HK-2 (cell line): ENCODE measurements around the gene PRPF38A.
"Not testable (repeated sequence)": the region's sequence is repeated elsewhere in the genome, so short reads cannot be mapped to it uniquely, and the experiment has no call there.

ENCODE experiments used
- DNase-seq: peaks from one replicate; pipeline ENCODE4 v3.0.0-alpha.2; 2018; ENCODE audit not compliant: unreplicated experiment

PRPF38A gene

DNA sequence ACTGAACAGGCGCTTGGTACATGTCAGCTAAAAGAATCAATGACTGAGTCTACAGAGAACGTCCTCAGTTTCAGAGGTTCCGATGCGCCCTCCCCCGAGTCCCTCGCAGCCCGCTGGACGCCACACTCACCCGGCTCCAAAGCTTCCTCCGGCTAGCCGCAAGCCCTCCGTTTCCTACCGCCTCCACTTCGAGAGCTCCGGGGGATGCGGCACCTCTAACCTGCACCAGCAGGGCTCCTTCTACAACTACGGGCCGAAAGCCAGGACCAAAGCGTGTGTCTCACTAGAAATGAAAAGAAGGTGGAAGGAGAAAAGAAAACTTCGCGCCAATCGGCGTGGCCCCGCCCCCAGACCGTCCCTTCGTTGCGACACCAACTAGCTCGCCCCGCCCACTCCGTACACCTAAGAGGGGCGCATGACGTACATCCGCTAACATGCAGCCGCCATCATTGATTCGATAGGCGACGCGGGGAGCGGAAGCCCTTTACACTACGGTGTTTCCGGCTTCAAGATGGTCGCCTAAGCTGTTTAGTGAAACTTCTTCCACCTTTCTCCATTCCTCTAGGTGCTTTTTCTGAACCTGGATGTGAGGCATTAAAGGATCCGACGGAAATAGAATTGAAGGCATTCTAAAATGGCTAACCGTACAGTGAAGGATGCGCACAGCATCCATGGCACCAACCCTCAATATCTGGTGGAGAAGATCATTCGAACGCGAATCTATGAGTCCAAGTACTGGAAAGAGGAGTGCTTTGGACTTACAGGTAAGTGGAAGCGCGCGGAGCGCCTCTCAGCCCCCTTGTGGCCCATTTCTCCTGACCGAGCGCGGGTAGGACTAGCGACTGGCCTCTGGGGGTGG, at the start of gene PRPF38A, which contains the start of gene ORC1:
Gene PRPF38A, plus strand, starts transcription at position 487 of the 859 bp plus-strand sequence. Its CDS starts 148 bp downstream, at position 635.
Gene ORC1, minus strand, starts transcription at position 308 of the 859 bp plus-strand sequence. CDS start 2,200 bp downstream, outside the sequence.
- peak; percentile 95 for DNase-seq

DNA sequence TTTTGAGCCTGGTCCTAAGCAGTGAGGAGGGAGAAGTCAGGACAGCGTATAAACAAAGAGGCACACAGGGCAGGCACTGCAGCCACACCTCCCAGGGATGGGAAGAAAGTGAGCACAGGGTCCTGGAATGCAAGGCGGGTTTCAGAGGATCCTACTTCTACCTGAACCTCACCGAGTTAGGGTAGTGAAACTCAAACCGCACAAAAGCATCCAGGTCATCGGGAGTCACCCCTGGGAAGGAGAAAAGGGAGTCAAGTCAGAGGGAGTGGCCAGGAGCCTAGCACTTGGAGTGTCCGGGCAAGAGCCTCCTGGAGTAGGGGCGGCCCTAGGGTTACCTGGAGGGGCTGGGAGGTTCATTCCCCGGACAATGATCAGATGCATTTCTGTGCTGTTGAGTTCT, 49.0 kb upstream of the PRPF38A start:
- DNase-seq: no peak

GRCh38 chr1:52355847-52356505, 48.4 kb upstream of the PRPF38A start:
- no peak for DNase-seq

DNA sequence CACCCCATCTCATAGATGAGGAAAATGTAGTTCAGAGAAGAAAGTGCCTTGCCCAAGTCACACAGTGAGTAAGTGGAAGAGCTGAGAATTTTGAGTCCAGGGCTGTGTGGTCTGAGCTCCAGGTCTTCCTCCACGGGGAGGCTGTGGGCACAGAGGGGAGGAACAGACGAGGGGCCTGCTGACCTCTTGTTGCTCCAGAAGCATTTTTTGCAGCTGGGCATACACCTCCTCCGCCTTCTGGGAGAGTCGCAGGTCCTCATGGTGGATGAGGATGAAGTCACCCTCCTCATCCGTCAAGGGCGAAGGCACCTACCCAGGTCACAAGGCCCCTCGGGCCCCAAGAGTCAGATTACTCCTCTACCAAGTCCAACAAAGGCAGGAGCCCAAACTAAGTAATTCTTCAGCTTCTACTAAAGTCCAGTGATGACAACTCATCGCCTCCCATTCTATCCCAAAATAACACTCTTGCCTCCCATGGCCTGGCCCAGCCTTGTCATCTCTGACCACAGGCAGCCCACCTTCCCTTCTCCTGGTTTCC, 47.5 kb upstream of the PRPF38A start:
- no peak for DNase-seq

DNA sequence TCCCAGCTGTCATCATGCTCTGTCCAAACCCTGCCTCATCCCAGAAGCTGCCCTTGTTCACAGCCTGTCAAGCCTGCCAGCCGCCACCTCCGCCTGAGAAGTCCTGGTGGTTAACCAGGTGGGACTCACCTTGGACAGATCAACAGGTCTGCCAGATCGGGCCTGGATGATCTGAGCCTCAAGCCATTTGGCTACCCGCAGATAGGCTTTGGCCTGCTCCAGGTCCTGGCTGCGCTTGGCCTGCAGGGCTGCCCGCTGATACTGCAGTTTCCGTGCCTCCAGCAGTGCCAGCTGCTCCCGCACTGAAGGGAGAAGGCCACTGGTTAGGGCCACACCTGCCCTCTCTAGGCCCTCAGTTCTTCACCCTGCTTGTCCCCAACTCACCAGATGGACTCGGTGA, 47.0 kb upstream of the PRPF38A start:
- DNase-seq: no peak

DNA sequence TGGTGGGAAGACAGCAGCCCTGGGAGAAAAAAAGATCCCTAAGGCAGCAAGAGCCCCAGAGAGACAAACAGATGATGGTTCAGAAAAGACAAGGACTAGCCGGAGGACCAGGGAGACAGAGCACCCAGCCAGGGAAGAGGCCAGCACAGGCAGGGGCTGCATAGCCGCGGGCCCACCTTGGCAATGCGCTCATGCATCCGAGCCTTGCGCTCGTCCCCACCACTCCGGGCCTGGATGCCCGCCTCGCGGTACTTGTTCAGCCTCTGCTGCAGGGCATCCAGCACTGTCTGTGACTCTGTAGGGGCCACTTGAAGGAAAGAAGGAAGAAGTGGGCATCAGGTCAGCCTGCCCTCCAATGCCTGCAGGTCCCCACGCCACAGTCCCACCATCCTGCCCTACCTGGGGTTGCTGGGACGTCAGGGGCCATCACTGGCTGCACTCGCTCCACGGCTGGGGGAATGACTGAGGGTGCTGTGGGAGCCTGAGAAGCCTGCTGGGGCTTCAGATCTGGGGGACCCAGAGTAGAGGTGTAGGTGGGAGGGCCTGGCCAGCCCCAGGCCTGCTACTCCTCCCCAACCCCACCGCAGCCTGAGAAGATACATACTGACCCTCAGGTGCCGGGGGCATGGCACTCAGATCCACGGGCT, 45.4 kb upstream of the PRPF38A start:
- DNase-seq: no peak

DNA sequence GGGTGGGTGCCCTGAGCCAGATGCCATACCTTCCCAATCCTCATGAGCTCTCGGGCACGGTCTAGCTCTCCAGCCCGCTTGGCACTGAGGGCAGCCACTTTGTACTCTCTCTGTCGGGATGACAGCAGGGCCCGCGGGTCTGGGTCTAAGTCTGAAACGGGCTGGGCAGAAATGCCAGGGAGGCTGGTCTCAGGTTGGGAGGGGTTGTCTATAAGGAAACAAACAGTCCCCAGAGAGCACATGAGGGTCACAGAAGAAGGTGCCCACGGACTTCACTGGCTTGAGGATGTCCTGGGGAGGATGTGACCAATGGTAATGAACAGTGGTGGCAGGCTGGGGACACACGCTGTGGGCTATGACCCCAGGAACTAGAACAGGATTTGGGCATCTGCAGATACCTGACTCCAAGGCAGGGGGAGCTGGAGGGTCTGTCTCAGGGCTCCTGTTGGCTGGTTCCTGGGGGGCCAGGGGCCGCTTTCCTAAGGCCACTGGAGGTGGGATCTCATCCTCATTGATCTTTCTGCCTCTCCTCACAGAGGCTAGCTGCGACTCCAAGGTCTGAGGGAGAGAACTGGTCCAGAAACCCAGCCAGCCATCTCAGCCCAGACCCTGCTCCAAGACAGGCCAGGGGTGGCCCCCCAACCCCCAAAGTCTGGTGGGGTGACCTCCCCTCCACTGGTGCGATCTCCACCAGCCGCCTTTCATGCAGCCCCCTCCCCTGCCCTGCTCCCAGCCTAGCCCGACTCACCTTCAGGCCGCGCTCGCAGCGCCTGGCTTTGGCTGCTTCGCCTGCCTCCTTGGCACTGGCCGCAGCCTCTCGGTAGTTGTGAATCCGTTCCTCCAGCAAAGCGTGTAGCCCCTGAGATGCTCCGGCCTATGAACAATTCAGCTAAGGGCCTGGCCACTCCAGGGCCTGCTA, 44.5 kb upstream of the PRPF38A start:
- DNase-seq: no peak

DNA sequence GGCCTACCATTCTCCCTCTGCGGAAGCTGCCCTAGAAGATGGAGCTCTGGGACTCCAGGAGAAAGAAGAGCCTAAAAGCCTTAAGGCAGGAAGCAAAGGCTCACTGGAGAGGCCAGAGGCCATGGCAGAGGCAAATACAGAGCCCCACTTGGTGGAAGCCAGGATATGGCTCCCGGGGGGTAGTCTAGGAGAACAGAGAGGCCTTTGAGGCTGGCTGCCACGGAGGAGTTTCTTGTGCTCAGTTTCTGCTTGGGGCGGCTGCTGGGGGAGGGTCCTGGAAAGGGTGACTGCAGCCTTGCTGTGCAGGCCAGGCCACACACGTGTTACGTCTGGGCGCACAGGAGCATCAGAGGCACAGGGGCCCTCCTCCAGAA, 43.8 kb upstream of the PRPF38A start:
- no peak for DNase-seq

DNA sequence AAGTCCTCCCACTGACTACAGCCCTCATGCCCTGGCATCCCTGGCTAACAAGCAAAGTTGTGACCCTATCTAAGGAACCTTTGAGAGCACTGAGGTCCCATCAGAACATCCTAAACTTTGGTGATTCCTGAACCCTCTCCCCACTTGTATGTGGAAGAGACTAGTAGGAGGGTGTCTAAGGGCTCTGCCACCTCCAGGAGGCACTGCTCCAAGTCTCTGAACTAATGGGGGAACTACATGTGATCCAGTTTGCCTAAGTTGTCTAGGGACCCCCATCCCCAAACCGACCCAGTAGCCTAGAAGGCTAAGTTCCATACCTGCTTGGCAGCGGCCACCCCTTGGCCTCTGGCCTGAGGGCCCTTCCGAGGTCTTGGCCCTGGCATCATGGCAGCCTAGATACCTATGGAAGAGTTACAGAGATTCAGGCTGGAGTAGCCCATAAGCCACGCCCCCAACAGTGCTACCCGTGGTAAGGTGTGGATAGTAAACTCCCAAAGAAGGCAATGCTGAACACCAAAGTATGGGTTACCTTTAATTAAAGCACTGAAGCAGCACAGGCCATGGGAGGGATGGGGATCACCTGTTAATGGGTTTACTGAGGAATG, 40.1 kb upstream of the PRPF38A start:
- no peak for DNase-seq

DNA sequence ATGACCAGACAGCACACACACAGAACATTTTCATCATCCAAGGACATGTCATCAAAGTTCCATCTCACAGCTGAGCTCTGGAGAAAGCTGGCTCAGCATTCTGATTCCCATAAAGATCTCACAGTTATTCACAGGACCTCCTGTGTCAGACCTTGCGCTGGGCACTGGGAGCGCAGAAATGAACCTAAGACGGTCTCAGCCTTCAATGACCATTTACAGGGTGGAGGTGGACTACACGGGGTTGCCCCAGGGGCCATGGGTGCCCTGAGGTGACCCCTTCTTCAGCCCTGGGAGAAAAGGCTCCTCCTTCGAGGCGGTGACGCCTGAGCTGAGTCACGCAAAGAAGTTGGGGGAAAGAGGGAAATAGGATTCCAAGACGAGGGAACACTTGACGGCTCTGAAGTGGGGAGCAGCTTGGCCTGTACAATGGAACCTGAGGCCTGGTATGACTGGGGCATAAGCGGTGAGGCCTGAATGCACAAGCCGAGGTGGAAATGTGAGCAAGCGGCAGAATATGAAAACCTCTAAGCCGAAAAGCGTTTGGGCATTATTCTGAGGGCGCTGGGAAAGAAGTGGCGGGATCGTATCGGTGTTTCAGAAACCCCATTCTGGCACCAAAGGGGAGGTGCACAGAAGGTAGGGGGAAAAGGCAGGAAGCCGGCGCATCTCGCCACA, 39.2 kb upstream of the PRPF38A start:
- peak; percentile 68 for DNase-seq

DNA sequence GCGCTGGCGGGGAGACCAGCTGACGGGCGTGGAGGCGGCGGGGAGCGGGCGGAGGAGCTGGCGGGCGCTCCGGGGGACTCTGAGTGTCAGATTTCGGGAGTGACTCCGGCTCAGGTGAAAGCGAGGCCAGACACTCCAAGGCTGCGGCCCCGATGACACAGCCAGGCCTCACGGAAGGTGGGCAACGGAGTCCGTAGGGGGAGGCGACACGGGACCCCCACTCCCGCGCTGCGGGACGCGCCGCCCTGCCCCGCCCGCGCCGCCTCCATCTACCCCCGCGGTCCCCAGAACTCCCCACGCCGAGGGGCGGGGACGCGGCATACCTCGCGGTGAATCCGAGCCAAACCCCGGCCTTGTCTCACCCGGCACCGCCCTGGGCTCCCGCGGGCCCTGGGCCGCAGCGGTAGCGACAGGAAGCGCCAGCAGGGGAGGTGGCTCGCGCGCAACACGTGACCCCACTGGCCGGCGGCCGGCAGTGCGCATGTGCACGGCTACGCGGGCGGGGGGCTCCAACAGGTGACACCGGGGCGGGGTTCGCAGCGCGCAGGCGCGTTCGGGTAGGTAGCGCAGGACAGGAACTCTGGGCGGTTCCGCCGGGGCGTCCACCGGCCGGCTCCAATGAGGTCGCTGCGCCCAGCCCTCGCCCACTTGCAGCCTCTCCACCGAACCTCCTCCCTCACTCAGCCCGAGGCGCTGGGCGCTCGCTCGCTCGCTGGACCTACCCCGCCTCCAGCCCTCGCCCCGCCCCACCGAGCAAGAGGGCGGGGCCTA, 38.5 kb upstream of the PRPF38A start, which contains the start of gene CC2D1B:
Gene CC2D1B, minus strand, starts transcription at position 460 of the 771 bp plus-strand sequence. CDS start 1,585 bp downstream, outside the sequence.
- DNase-seq: peak; percentile 99

DNA sequence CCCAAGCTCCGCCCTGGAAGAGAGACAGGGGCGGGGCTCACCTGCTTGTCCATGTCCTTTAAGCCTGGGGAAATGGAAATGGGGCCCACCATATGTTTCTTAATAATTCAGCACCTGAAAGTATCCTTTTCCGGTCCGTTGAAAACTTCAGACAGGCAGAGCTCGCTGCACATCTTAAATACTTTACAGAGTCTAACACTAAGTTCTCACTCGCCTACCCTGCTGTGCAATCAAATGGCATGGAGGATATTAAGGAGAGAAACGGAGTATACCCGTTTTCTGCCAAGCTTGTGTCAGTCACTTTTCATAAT, 37.9 kb upstream of the PRPF38A start:
- no peak for DNase-seq

GRCh38 chr1:52367272-52367671, 37.1 kb upstream of the PRPF38A start:
- DNase-seq: no peak

- DNase-seq: peak; percentile 53
Observed at GRCh38 chr1:52368383-52369172, 35.8 kb upstream of the PRPF38A start.

- not testable (repeated sequence) for DNase-seq
Observed at GRCh38 chr1:52369851-52370250, 34.6 kb upstream of the PRPF38A start.

GRCh38 chr1:52385376-52385775, 19.0 kb upstream of the PRPF38A start:
- DNase-seq: no peak

- DNase-seq: no peak
Observed at GRCh38 chr1:52386458-52386857, 17.9 kb upstream of the PRPF38A start.

DNA sequence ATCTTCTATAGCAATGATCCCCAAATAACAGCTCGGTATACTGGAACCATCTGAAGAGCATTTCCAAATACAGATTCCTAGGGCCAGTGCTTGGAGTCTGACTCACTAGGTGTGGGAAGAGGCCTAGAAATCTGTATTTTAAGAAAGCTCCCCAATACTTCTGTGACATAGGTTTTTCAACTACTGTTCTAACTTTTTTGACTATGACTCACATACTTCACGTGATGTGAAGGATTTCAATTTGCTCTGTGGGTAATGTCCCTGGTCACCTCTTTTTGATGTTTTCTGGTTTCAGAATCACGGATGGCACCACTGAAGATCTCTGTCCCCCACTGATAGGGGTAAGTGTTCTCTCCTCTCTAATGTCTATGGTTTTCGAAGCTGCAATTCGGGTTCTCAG, 11.2 kb upstream of the PRPF38A start:
- DNase-seq: no peak

DNA sequence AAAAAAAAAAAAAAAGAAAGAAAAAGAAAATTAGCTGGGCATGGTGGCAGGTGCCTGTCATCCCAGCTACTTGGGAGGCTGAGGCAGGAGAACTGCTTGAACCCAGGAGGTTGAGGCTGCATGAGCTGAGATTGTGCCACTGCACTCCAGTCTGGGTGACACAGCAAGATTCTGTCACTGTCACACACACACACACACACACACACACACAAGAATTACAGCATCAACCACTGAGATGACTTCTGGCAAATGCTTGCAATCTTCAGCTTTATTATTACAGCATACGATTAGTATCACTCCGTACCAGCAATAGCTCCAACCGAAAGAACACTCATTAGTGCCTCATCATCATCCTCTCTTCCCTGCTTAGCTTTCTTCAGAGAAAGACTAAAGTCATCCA, 4.8 kb upstream of the PRPF38A start:
- no peak for DNase-seq
